ENCODE measurements around the gene WNK2.

The WNK2 gene

GRCh38 chr9:93267091-93267541 is 83.2 kb downstream of the WNK2 start:
- no peak for DNase-seq (ENCODE audit: low read depth)

- DNase-seq (ENCODE audit: low read depth) = no peak
Observed at GRCh38 chr9:93267681-93268505, 84.0 kb downstream of the WNK2 start.

GRCh38 chr9:93268551-93269314 is 84.8 kb downstream of the WNK2 start:
- DNase-seq (ENCODE audit: low read depth) = no peak

GRCh38 chr9:93270976-93271375 is 87.0 kb downstream of the WNK2 start:
- no peak for DNase-seq (ENCODE audit: low read depth)

- no peak for DNase-seq (ENCODE audit: low read depth)
Observed at GRCh38 chr9:93276973-93277372, 93.0 kb downstream of the WNK2 start.

- no peak for DNase-seq (ENCODE audit: low read depth)
Observed at GRCh38 chr9:93278144-93278543, 94.2 kb downstream of the WNK2 start.

GRCh38 chr9:93280661-93281259 is 96.8 kb downstream of the WNK2 start:
- DNase-seq (ENCODE audit: low read depth) = no peak

GRCh38 chr9:93286252-93287188 is 102.6 kb downstream of the WNK2 start:
- no peak for DNase-seq (ENCODE audit: low read depth)

- no peak for DNase-seq (ENCODE audit: low read depth)
Observed at GRCh38 chr9:93287189-93287552, 103.2 kb downstream of the WNK2 start.

- no peak for DNase-seq (ENCODE audit: low read depth)
Observed at GRCh38 chr9:93287593-93287992, 103.7 kb downstream of the WNK2 start.

GRCh38 chr9:93288341-93288740 is 104.4 kb downstream of the WNK2 start:
- DNase-seq (ENCODE audit: low read depth) = no peak

- DNase-seq (ENCODE audit: low read depth) = no peak
Observed at GRCh38 chr9:93288891-93289883, 105.2 kb downstream of the WNK2 start.

- no peak for DNase-seq (ENCODE audit: low read depth)
Observed at GRCh38 chr9:93290495-93291434, 106.8 kb downstream of the WNK2 start.

GRCh38 chr9:93291536-93292287 is 107.8 kb downstream of the WNK2 start:
- DNase-seq (ENCODE audit: low read depth) = no peak

- no peak for DNase-seq (ENCODE audit: low read depth)
Observed at GRCh38 chr9:93292288-93292615, 108.3 kb downstream of the WNK2 start.

GRCh38 chr9:93292664-93293328 is 108.9 kb downstream of the WNK2 start:
- DNase-seq (ENCODE audit: low read depth) = no peak

- no peak for DNase-seq (ENCODE audit: low read depth)
Observed at GRCh38 chr9:93294011-93294410, 110.1 kb downstream of the WNK2 start.

GRCh38 chr9:93295031-93295430 is 111.1 kb downstream of the WNK2 start:
- no peak for DNase-seq (ENCODE audit: low read depth)
